A673 (cell line): ENCODE measurements around the gene KAZN. TPM values are rescaled to one million over a fixed set of nuclear protein-coding genes. Genes with fewer than 3 reads are reported as not detected.

ENCODE experiments used
- BruUV-seq: library from RNA; stranded (reverse); fragments of 400-500 nt; replicated peaks from 2 replicates; lab custom pipeline; 2021; lab: Mats Ljungman, UMichigan
- CTCF ChIA-PET: fragments of 300-600 bp; sonication (Branson Sonifier 250); formaldehyde crosslinking; loops from one replicate; lab custom pipeline; 2022; ENCODE audit warnings: antibody characterized with exemption; lab: Charles Lee
- POLR2A ChIA-PET: fragments of 300-600 bp; sonication (Branson Sonifier 250); formaldehyde crosslinking; loops from one replicate; lab custom pipeline; 2022; ENCODE audit warnings: antibody characterized with exemption; ENCODE audit not compliant: low non-redundant PET; lab: Charles Lee
- DNase-seq: peaks from one replicate; pipeline ENCODE4 v3.0.0-alpha.2; 2015; ENCODE audit warnings: low spot score
- H3K27ac ChIP-seq: fragments of 200-600 bp; sonication (generic); 2 replicates; pipeline ENCODE4 v1.5.1; 2016; ENCODE audit warnings: mixed run types, low read depth, mild to moderate bottlenecking, mixed read lengths, antibody characterized with exemption, low read length; ENCODE audit not compliant: poor library complexity, severe bottlenecking
- H3K27me3 ChIP-seq: fragments of 200-600 bp; sonication (generic); replicated peaks from 2 replicates; pipeline ENCODE4 v1.6.1; 2017; ENCODE audit warnings: mixed run types, low read depth, mild to moderate bottlenecking, mixed read lengths, antibody characterized with exemption, low read length; ENCODE audit not compliant: insufficient read depth, poor library complexity
- H3K36me3 ChIP-seq: fragments of 200-600 bp; sonication (generic); 2 replicates; pipeline ENCODE4 v1.6.1; 2016; ENCODE audit warnings: mixed run types, mild to moderate bottlenecking, mixed read lengths, antibody characterized with exemption, low read length; ENCODE audit not compliant: insufficient read depth, poor library complexity, severe bottlenecking
- H3K4me1 ChIP-seq: fragments of 200-600 bp; sonication (generic); 2 replicates; pipeline ENCODE4 v1.6.1; 2017; ENCODE audit warnings: mixed run types, mild to moderate bottlenecking, mixed read lengths, antibody characterized with exemption, low read length; ENCODE audit not compliant: insufficient read depth, poor library complexity, severe bottlenecking
- H3K4me3 ChIP-seq: fragments of 200-600 bp; sonication (generic); 2 replicates; pipeline ENCODE4 v1.5.1; 2016; ENCODE audit warnings: low read depth, mixed run types, mild to moderate bottlenecking, mixed read lengths, low read length; ENCODE audit not compliant: poor library complexity, severe bottlenecking
- H3K9me3 ChIP-seq: fragments of 200-600 bp; sonication (generic); 2 replicates; pipeline ENCODE4 v1.6.1; 2016; ENCODE audit warnings: mixed run types, low read depth, mild to moderate bottlenecking, mixed read lengths, antibody characterized with exemption, low read length; ENCODE audit not compliant: poor library complexity, severe bottlenecking
- EZH2 ChIP-seq: fragments of 200-600 bp; sonication (generic); IDR thresholded peaks from 2 replicates; pipeline ENCODE4 v1.6.1; 2017; ENCODE audit warnings: borderline replicate concordance, low read depth, mild to moderate bottlenecking, mixed read lengths, antibody characterized with exemption, low read length; ENCODE audit not compliant: poor library complexity, severe bottlenecking
- intact Hi-C: fragments of 100-400 bp; cut with micrococcal nuclease; formaldehyde crosslinking; loops from one replicate; pipeline ENCODE4 v1.10.0; 2022; ENCODE audit not compliant: unreplicated experiment
- total RNA-seq: library from RNA; stranded (reverse); gene quantifications from 2 replicates; pipeline ENCODE4 v1.2.3, GENCODE V29; 2021
- TF ChIP-seq, protein P1 (sequence below): fragments of 300-800, 200-600 bp; sonication (generic); conservative IDR thresholded peaks from 2 replicates; pipeline ENCODE4 v1.5.1; 2017; ENCODE audit warnings: low read depth, mild to moderate bottlenecking, antibody characterized with exemption, low read length, moderate library complexity, mixed read lengths

Gene KAZN
- total RNA-seq, 1 experiment from 2014 or later: 8.0 TPM

DNA sequence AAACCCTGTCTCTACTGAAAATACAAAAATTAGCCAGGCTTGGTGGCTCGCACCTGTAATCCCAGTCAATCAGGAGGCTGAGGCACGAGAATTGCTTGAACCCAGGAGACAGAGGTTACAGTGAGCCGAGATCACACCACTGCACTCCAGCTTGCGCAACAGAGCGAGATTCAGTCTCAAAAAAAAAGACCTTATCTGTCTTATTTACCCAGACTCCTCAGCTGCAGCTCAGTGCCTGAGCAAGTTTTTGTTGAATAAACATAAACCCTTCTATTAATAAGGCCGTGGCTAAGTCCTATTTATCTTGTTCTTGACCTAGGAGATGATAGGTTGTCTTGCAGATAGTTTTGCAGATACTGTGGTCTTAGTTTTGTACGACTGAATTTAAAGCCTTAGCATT is 418.6 kb downstream of the KAZN start:
- no peaks in the 10 kb centered on the region for H3K4me1 ChIP-seq
- intact Hi-C loops: no loop called here
- H3K36me3 ChIP-seq: no peaks in the 10 kb centered on the region
- no TSS peak for BruUV-seq
- no peak for DNase-seq
- no peaks in the 10 kb centered on the region for H3K27me3 ChIP-seq
- no peak for TF ChIP-seq EZH2
- TF ChIP-seq, protein P1, sequence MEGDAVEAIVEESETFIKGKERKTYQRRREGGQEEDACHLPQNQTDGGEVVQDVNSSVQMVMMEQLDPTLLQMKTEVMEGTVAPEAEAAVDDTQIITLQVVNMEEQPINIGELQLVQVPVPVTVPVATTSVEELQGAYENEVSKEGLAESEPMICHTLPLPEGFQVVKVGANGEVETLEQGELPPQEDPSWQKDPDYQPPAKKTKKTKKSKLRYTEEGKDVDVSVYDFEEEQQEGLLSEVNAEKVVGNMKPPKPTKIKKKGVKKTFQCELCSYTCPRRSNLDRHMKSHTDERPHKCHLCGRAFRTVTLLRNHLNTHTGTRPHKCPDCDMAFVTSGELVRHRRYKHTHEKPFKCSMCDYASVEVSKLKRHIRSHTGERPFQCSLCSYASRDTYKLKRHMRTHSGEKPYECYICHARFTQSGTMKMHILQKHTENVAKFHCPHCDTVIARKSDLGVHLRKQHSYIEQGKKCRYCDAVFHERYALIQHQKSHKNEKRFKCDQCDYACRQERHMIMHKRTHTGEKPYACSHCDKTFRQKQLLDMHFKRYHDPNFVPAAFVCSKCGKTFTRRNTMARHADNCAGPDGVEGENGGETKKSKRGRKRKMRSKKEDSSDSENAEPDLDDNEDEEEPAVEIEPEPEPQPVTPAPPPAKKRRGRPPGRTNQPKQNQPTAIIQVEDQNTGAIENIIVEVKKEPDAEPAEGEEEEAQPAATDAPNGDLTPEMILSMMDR: no peak
- H3K4me3 ChIP-seq: no peak overlapping the region
- H3K27ac ChIP-seq: no peak overlapping the region
- no peaks in the 10 kb centered on the region for H3K9me3 ChIP-seq
- POLR2A ChIA-PET: no interaction called here
- CTCF ChIA-PET: interaction anchor here (1.0 kb wide), 1 partner anchor 11 kb away, joined by 3 read pairs; no protein-coding TSS in a partner anchor

DNA sequence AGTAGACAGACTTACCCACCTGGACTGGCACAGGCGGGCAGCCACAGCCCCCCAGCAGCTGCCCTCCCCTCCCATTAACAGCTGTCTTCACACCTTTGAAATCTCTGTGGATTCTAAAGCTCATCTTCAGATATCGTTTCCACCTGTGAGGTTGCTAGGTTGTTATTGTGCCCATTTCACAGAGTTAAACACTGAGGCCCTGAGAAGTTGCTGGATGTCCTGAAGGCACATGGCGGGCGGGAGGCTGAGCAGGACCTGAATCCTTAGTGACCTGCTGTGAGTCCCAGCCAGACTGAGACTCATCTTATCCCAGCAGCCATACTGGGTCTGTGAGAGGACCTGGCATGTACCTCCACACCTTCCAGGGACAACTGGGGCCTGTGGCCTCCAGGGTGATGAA is 420.3 kb downstream of the KAZN start:
- intact Hi-C loops: no loop called here
- Histone ChIP-seq H3K27me3 (no peaks in the 10 kb centered on the region), H3K27ac (no peak overlapping the region), H3K4me3 (no peak overlapping the region), H3K36me3 (no peaks in the 10 kb centered on the region), H3K9me3 (no peaks in the 10 kb centered on the region), H3K4me1 (no peaks in the 10 kb centered on the region)
- no peak for TF ChIP-seq EZH2
- TF ChIP-seq, protein P1: no peak
- CTCF ChIA-PET: no interaction called here
- BruUV-seq: no TSS peak
- DNase-seq: no peak
- POLR2A ChIA-PET: no interaction called here

DNA sequence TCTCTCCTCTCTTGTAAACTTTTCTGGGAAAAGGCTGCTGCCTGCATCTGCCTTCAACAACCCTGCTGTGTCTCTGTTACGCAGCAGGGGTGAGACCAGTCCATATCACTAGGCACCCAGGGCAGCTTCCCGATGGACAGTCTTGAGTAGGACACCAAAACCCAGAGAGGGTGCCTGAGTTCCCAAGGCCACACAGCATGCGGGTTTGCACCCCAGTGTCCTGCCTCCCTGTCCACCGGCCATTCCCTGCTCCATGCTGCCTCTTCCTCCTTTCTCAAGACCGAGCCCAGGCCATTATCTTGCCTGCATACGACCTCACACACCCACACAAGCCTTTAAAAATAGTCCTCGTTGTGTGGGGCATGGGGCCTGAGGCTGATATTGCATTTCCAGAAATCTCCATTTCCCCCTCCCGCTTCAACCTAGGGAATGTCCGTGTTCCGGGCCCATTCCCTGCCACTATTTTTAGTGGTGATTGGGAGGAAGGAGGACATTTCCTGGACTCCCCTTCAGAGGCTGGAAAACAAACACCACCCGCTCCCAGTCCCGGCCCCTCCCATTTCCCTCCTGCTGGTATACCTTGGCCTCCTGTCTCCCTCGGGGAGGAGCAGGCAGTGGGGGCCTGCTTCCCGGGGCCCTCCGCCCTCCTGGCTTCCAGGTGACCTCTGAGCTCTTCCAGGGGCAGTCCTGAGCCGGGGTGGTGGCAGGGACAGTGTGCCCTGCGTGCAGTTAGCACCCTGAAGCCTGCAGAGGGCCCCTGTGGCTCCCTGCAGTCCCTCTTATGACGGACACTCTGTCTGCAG is 422.7 kb downstream of the KAZN start:
- Histone ChIP-seq H3K27ac (no peak overlapping the region), H3K9me3 (no peaks in the 10 kb centered on the region), H3K27me3 (no peaks in the 10 kb centered on the region), H3K4me1 (no peaks in the 10 kb centered on the region), H3K4me3 (no peak overlapping the region), H3K36me3 (no peaks in the 10 kb centered on the region)
- DNase-seq: no peak
- TF ChIP-seq, protein P1: no peak
- TF ChIP-seq EZH2: no peak
- POLR2A ChIA-PET: no interaction called here
- BruUV-seq: no TSS peak
- CTCF ChIA-PET: no interaction called here
- intact Hi-C loops: loop anchor here (10.0 kb wide), 2 partner anchors 106 to 416 kb away; no protein-coding TSS in a partner anchor
